ENCODE data around the gene FTH1. TPM values are rescaled to one million over a fixed set of nuclear protein-coding genes. Genes with fewer than 3 reads are reported as not detected.
"Not testable (repeated sequence)": the region's sequence is repeated elsewhere in the genome, so short reads cannot be mapped to it uniquely, and the experiment has no call there.

FTH1 gene
- polyA plus RNA-seq, 1 donor = 1,297 TPM

GRCh38 chr11:61978703-61979661 is 11.5 kb upstream of the FTH1 start:
- DNase-seq (ENCODE audit: low read depth) = no peak

- DNase-seq (ENCODE audit: low read depth) = no peak
These were observed 9.5 kb upstream of the FTH1 start for GRCh38 chr11:61976813-61977475.

- no peak for DNase-seq (ENCODE audit: low read depth)
These were observed 9.0 kb upstream of the FTH1 start for GRCh38 chr11:61976420-61976800.

DNA sequence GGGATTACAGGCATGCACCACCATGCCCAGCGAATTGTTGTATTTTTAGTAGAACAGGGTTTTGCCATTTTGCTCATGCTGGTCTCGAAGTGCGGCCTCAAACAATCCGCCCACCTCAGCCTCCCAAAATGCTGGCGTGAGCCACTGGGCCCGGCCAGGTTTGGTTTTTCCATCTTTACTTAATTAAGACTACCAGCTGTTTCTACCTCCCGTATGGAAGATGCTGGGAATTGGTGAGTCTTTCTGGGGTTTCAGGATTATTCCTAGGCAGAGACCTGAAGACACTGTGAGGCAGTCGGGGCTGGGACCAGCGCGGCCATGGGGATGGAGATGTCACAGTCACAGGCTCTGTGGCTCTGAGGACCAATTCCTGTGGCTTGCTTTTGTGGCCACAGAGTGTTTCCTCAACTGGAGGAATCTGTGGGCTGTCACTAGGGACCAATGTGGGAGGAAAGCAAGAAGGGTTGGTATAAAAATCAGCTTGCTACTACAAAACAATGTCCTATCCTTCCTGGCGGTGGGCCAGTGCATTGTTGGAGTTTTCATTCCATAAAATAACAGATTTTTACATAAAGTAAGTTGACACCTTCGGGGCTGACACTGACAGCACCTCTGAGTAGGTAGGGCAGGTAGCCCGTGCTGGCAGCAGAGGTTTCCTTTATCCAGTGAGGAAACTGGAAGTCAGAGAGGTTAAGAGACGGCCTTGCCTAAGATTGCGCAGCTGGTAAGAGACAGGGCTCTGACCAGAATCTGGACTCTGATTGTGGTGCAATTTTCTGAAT is 8.4 kb upstream of the FTH1 start:
- DNase-seq (ENCODE audit: low read depth) = no peak

- no peak for DNase-seq (ENCODE audit: low read depth)
These were observed 7.6 kb upstream of the FTH1 start for GRCh38 chr11:61974766-61975631.

DNA sequence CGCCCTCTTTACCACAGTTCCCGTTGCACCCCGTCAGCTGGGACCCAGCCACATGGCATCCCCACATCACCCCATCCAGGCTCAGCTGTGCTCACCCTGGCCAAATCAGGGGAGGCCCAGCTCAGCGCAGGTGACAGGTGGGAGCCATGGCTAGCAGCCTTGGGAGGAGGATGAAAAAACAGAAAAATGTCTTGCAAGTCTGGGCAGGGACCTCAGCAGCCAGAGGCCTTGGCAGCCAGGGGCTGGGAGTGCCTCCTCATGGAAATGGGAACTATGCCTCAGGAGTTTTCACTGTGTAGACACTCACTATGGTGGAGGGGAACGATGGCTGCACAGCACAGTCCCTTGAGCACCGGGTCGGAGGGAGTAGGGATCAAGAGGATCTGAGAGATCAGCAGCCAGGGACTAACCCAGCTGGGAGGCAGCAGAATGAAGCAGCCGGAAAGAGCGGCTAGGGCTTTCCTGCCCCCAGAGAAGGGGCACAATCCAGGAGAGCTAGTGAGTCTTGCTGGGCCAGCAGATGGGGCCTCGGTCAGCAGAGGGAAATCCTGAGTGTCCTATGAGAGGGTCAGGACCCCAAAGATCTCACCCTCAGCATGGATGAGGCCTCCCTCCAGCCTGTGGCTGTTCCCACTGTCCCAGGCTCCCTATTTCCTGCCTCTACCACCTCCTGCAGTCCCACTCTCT is 6.2 kb upstream of the FTH1 start:
- DNase-seq (ENCODE audit: low read depth) = no peak

GRCh38 chr11:61972672-61973475 is 5.4 kb upstream of the FTH1 start:
- DNase-seq (ENCODE audit: low read depth) = no peak

- no peak for DNase-seq (ENCODE audit: low read depth)
These were observed 4.8 kb upstream of the FTH1 start for GRCh38 chr11:61972112-61972671.

- DNase-seq (ENCODE audit: low read depth) = peak; percentile 87
These were observed 4.0 kb upstream of the FTH1 start for GRCh38 chr11:61971248-61972111.

DNA sequence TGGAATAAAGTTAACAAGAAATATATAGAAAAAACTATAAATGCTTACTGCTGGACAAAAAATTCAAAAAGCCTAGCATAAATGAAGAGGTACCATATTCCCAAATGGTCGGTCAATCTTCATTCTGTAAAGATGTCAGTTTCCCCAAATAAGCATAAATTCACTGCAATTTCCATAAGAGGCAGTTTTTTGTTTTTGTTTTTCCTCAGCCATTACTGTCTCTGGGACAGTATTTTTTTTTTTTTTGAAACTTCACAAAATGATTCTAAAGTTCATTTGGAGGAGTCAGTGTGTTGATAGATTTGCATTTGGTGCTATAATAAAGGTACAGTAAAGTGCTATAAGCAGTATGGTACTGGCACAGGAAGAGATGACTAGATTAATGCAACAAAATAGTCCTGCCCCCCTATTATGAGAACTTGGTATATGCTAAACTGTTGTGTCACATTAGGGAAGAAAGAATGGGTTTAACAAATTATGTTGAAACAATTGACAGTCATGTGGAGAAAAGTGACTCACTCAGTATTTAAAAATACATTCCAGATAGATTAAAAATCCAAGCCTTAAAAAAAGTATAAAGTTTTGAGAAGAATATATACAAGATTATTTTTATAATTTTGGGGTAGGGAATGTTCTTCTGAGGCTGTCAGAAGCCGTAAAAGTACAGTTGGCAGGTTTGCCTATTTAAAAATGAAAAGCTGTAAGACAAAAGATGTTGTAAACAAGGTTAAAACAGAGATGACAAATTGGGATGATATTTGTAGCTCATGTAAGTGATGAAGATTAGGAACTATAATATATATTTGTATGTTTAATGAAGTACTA is 2.6 kb upstream of the FTH1 start:
- DNase-seq (ENCODE audit: low read depth) = no peak

- DNase-seq (ENCODE audit: low read depth) = no peak
These were observed 1.9 kb upstream of the FTH1 start for GRCh38 chr11:61969391-61969758.

- no peak for DNase-seq (ENCODE audit: low read depth)
These were observed 1.4 kb upstream of the FTH1 start for GRCh38 chr11:61968758-61969390.

DNA sequence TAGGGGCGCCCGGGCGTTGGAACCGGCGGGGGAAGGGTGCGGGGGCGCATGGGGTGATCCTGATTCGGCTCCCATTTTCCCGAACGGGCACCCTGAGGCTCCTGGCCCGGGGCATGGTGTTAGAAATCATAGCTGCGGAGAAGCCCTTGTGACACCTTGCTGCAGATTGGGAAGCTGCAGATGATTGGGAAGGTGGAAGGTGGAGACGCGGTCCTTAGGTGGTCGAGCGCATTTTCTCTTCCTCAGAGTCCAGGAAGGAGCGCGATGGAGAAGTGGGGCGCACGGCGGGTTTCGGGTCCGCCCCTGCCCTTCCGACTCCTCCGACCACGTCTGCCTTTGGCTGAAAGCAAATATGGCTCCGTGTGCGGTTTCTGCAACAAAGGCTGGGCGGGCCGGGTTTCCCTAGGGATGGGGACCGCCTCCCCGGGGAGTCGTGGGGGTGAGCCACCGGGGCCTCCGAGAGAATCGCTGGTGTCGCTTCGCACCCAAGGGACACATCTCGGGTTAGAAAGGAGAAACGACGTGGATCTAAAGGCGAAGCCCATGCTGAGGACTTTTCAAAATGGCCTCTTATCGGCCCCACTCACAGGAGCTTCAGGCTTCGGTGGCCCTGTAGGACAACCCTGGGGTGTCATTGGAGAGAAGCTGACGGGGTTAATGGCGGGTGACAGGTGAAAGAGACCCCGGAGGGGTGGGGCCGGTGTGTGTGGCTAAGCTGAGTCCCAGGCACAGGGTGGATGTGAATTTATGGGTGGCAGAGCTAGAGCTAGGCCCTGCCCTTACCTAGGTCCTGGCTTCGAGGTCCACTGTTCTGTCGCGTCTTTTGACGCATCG is 707 bp upstream of the FTH1 start:
- DNase-seq (ENCODE audit: low read depth) = no peak

- DNase-seq (ENCODE audit: low read depth) = no peak
These were observed 709 bp downstream of the FTH1 start for GRCh38 chr11:61966734-61967115.

GRCh38 chr11:61964666-61965271 is 2.7 kb downstream of the FTH1 start:
- not testable (repeated sequence) for DNase-seq (ENCODE audit: low read depth)

All from forelimb muscle (tissue), 1 donor.